Activated CD8-positive, alpha-beta T cell treated with anti-CD3 and anti-CD28 coated beads, Interleukin-2, amount 10 ng/mL, durations not matched to agents 7 days and 5 days (primary cell): ENCODE measurements around the gene ARCN1. TPM values are rescaled to one million over a fixed set of nuclear protein-coding genes. Genes with fewer than 3 reads are reported as not detected.

Experiments
- ATAC-seq: fragments of 150-1000 bp; cut with Tn5 transposase; one replicate; pipeline ENCODE4 v1.10.0; 2021; ENCODE audit warnings: moderate library complexity
- CTCF ChIA-PET: fragments of 350-600 bp; sonication (Branson Sonifier 250); formaldehyde crosslinking; loops from one replicate; lab custom pipeline; 2021; ENCODE audit warnings: antibody characterized with exemption; lab: Charles Lee
- POLR2A ChIA-PET: fragments of 350-600 bp; sonication (Branson Sonifier 250); formaldehyde crosslinking; loops from one replicate; lab custom pipeline; 2021; ENCODE audit warnings: antibody characterized with exemption; lab: Charles Lee
- DNase-seq: peaks from one replicate; pipeline ENCODE4 v3.0.0-alpha.2; 2020
- H3K27ac Mint-ChIP-seq: one replicate; pipeline ENCODE4 v1.8.0; 2021; ENCODE audit warnings: mild to moderate bottlenecking, mixed read lengths
- H3K27me3 Mint-ChIP-seq: one replicate; pipeline ENCODE4 v1.8.0; 2021; ENCODE audit warnings: low read depth, mixed read lengths
- H3K36me3 Mint-ChIP-seq: one replicate; pipeline ENCODE4 v1.8.0; 2021; ENCODE audit warnings: low read depth, mixed read lengths
- H3K4me1 Mint-ChIP-seq: one replicate; pipeline ENCODE4 v1.8.0; 2021; ENCODE audit warnings: low read depth, mixed read lengths
- H3K4me3 Mint-ChIP-seq: one replicate; pipeline ENCODE4 v1.8.0; 2021; ENCODE audit warnings: mild to moderate bottlenecking, mixed read lengths
- H3K9me3 Mint-ChIP-seq: one replicate; pipeline ENCODE4 v1.8.0; 2022; ENCODE audit warnings: mixed read lengths; ENCODE audit not compliant: insufficient read depth
- microRNA-seq: library from miRNA; unstranded; fragments of <30 nt; microRNA quantifications from one replicate; pipeline ENCODE4 v1.2.0, GENCODE V29; 2022
- total RNA-seq, 2 experiments: library from RNA; stranded (reverse); gene quantifications; one replicate each; pipeline ENCODE4 v1.2.3, GENCODE V29; 2021

ARCN1 gene
- total RNA-seq, 2 experiments from 2014 or later: 106 to 109 TPM

DNA sequence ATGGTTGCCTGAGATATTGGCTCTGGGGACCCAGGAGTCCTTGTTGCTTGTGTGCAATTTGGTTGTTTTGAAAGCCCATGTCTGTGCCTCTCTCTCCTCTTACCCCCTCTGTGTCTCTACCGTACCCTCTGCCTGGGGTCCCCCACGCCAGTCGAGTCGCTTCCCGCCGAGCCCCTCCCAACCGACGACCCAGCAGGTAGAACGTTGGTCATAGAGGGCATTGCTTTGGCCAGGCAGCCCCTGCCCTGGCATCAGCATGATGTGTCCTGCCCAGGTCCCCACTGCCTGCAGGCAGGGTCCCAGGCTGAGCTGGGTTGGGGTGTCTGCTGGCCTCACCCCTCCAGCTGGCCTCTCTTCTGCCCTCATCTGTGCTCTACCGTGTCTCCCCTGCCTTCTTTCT, 72.3 kb downstream of the ARCN1 start:
- DNase-seq: no peak
- Mint-ChIP-seq H3K4me1 (no peaks in the 10 kb centered on the region), H3K27ac (no peak overlapping the region), H3K4me3 (no peak overlapping the region), H3K36me3 (no peaks in the 10 kb centered on the region), H3K27me3 (no peaks in the 10 kb centered on the region), H3K9me3 (no peaks in the 10 kb centered on the region)
- ChIA-PET POLR2A (no interaction called here), CTCF (no interaction called here)
- ATAC-seq: no peak

DNA sequence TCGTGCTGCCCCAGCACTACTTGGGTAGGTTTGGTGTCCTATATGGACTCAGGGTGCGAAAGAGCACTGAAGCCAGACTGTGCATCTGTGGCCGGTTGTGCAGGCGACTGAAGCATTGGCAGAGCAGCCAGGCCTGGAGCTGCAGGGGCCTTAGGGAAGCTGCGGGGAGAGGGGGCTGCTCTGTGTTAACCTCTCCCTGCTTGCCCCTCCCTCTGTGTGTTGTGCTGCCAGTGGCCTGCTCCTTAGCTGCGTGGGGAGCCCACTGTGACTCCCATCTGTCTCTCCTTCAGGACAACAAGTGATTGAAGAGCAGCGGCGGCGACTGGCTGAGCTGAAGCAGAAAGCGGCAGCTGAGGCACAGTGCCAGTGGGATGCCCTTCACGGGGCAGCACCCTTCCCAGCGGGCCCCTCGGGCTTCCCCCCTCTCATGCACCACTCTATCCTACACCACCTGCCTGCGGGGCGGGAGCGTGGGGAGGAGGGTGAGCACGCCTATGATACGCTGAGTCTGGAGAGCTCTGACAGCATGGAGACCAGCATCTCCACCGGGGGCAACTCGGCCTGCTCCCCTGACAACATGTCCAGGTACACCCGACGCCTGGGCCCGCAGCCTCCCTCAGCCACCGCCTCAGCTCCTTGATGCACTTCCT, 73.0 kb downstream of the ARCN1 start:
- POLR2A ChIA-PET: no interaction called here
- Mint-ChIP-seq H3K4me3 (no peak overlapping the region), H3K27ac (no peak overlapping the region), H3K36me3 (no peaks in the 10 kb centered on the region), H3K27me3 (no peaks in the 10 kb centered on the region), H3K4me1 (no peaks in the 10 kb centered on the region), H3K9me3 (no peaks in the 10 kb centered on the region)
- CTCF ChIA-PET: no interaction called here
- no peak for DNase-seq
- no peak for ATAC-seq

DNA sequence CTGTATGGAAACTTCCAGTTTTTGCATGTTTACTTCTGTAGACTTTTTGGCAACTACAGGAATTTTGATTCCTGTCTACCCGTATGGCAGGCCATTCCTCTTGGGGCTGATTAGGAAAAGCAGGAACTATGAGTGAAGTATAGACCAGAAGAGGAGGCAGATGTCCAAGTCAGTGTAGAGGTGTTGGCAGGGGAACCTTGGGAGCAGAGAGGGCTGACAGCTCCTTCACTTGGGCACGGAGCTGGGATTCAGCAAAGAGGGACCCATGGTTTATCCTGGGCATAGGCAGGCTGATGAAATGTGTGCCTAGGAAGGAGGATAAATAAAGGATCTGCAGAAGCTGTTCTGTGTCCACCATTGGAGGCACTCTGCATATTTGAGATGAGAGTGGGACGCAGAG, 74.2 kb downstream of the ARCN1 start:
- DNase-seq (no peak), ATAC-seq (no peak)
- no peaks in the 10 kb centered on the region for H3K36me3 Mint-ChIP-seq
- no peaks in the 10 kb centered on the region for H3K4me1 Mint-ChIP-seq
- H3K9me3 Mint-ChIP-seq: no peaks in the 10 kb centered on the region
- no peaks in the 10 kb centered on the region for H3K27me3 Mint-ChIP-seq
- ChIA-PET CTCF (interaction anchor here (2.2 kb wide), 1 partner anchor 14 kb away, joined by 6 read pairs; no protein-coding TSS in a partner anchor), POLR2A (no interaction called here)
- no peak overlapping the region for H3K4me3 Mint-ChIP-seq
- no peak overlapping the region for H3K27ac Mint-ChIP-seq

DNA sequence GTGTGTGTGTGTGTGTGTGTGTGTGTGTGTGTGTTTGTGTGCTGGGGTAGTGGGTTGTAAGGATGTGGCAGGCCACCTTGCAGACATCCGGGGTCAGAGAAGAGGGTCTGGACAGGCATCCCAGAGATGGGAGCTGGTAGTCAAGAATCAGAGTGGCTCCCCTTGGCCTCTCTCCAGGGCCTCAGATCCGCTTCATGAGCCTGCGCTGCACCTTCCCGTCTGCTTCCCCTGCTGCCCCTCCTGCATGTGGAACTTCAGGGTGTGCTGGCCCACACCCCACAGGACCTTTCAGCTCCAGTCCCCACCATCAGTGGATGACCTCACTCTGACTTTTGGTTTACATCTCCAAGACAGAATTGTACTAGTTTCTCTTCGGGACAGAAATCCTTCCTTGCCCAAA, 76.1 kb downstream of the ARCN1 start:
- ChIA-PET CTCF (no interaction called here), POLR2A (no interaction called here)
- H3K4me3 Mint-ChIP-seq: no peak overlapping the region
- no peaks in the 10 kb centered on the region for H3K9me3 Mint-ChIP-seq
- no peaks in the 10 kb centered on the region for H3K27me3 Mint-ChIP-seq
- no peaks in the 10 kb centered on the region for H3K36me3 Mint-ChIP-seq
- no peak overlapping the region for H3K27ac Mint-ChIP-seq
- ATAC-seq (no peak), DNase-seq (no peak)
- H3K4me1 Mint-ChIP-seq: peaks cover 9% of the 10 kb centered on the region

DNA sequence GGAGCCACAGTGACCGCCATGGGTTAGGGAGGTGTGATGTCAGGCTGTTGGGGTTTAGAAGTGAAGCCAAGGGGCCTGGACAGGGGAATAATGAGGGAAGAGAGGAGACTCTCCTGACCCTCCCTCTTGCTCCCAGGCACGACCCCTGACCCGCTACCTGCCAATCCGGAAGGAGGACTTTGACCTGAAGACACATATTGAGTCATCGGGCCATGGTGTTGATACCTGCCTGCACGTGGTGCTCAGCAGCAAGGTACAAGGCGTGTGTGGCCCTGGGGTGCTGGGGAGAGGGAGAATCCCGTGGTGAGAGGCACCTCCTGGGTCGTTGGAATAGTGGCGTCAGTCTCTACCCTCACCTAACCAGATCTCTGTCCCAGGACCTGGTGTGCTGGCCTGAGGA, 77.7 kb downstream of the ARCN1 start:
- ATAC-seq (no peak), DNase-seq (no peak)
- H3K27me3 Mint-ChIP-seq: no peaks in the 10 kb centered on the region
- no peaks in the 10 kb centered on the region for H3K36me3 Mint-ChIP-seq
- no peak overlapping the region for H3K4me3 Mint-ChIP-seq
- H3K27ac Mint-ChIP-seq: no peak overlapping the region
- peaks cover 9% of the 10 kb centered on the region for H3K4me1 Mint-ChIP-seq
- ChIA-PET POLR2A (no interaction called here), CTCF (interaction anchor here (1.4 kb wide), 1 partner anchor 55 kb away, joined by 3 read pairs; no protein-coding TSS in a partner anchor)
- H3K9me3 Mint-ChIP-seq: no peaks in the 10 kb centered on the region

DNA sequence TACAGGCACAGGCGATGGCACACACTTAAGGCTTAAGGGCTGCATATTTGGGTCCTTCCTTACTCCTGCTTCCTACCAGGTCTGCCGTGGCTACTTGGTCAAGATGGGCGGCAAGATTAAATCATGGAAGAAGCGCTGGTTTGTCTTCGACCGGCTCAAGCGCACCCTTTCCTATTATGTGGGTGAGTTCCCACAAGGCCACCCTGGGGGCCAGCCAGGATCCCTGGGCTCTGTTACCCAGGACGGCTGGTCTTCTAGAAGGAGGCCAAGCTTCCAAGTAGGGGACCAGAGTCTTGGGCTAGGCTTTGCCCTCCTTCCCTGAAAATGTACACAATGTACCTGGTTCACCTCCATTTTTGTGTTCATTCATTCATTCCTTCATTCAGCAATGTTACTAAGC, 78.2 kb downstream of the ARCN1 start:
- no peaks in the 10 kb centered on the region for H3K27me3 Mint-ChIP-seq
- no peak overlapping the region for H3K4me3 Mint-ChIP-seq
- POLR2A ChIA-PET: no interaction called here
- DNase-seq (no peak), ATAC-seq (no peak)
- no peak overlapping the region for H3K27ac Mint-ChIP-seq
- no peaks in the 10 kb centered on the region for H3K36me3 Mint-ChIP-seq
- peaks cover 9% of the 10 kb centered on the region for H3K4me1 Mint-ChIP-seq
- CTCF ChIA-PET: interaction anchor here (1.4 kb wide), 1 partner anchor 56 kb away, joined by 3 read pairs; no protein-coding TSS in a partner anchor
- no peaks in the 10 kb centered on the region for H3K9me3 Mint-ChIP-seq

DNA sequence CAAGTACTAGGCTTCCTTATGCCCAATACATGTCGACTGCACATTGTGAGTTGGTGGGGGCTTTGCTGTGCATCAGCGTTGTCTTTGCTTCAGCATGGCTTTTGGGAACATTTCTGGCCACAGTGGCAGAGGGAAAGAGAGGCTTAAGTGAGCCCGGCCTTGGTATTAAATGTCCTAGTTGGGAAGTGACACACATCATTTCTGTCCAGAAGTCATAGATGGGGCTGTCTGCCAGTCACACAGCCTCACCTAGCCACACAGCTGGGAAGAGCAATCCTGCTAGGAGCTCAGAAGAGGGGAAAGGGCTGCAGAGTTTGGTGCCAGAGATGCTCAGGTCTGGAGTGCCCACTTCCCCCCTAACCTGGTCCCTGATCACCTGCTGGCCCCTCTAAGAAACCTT, 79.6 kb downstream of the ARCN1 start:
- CTCF ChIA-PET: no interaction called here

More for the DNA sequence above, 79.6 kb downstream of the ARCN1 start:
- Mint-ChIP-seq H3K4me3 (no peak overlapping the region), H3K27me3 (no peaks in the 10 kb centered on the region), H3K9me3 (no peaks in the 10 kb centered on the region), H3K36me3 (no peaks in the 10 kb centered on the region), H3K27ac (no peak overlapping the region), H3K4me1 (peaks cover 9% of the 10 kb centered on the region)
- ATAC-seq (no peak), DNase-seq (no peak)
- POLR2A ChIA-PET: no interaction called here

Small RNAs within 50 kb of the gene (microRNA-seq; reads per million reads assigned to microRNA genes)
- gene MIR6716: not detected

Other genes starting within 250 kb of the ARCN1 start
- 100 to 1,000 TPM; 541 to 588 TPM for gene CD3D, start 229.7 kb upstream of the ARCN1 start, total RNA-seq
- 100 to 1,000 TPM; 227 to 232 TPM for gene CD3G, start 228.1 kb upstream of the ARCN1 start, total RNA-seq
- 10 to 100 TPM; 38.5 to 39.8 TPM for gene UBE4A, start 212.8 kb upstream of the ARCN1 start, total RNA-seq
- 100 to 1,000 TPM; 275 to 298 TPM for gene ATP5MG, start 170.8 kb upstream of the ARCN1 start, total RNA-seq
- 10 to 100 TPM; 83.1 to 86.7 TPM for gene KMT2A, start 135.9 kb upstream of the ARCN1 start, total RNA-seq
- gene TTC36, start 44.9 kb upstream of the ARCN1 start, total RNA-seq: under 1 TPM; 0.37 to 0.99 TPM
- 1 to 10 TPM; 6.1 to 8.9 TPM for gene TMEM25, start 41.2 kb upstream of the ARCN1 start, total RNA-seq
- 10 to 100 TPM; 12.0 to 12.3 TPM for gene IFT46, start 6.5 kb upstream of the ARCN1 start, total RNA-seq
- under 1 TPM; 0.63 to 0.76 TPM for gene PHLDB1, start 35.2 kb downstream of the ARCN1 start, total RNA-seq
- gene TREH, start 107.2 kb downstream of the ARCN1 start, total RNA-seq: not detected
- gene DDX6, start 218.8 kb downstream of the ARCN1 start, total RNA-seq: 100 to 1,000 TPM; 143 to 152 TPM